Neural cell (in vitro differentiated cells): ENCODE measurements around the gene FARP1. TPM values are rescaled to one million over a fixed set of nuclear protein-coding genes. Genes with fewer than 3 reads are reported as not detected.

ENCODE experiments used
- H2AFZ ChIP-seq: fragments of 200-600, 300-800 bp; sonication (generic), shearing (Covaris generic); 2 replicates; pipeline ENCODE4 v1.6.0; 2014; ENCODE audit warnings: low read depth, mild to moderate bottlenecking, antibody characterized with exemption, low read length, moderate library complexity
- H3F3A ChIP-seq: fragments of 200-600 bp; shearing (Covaris generic); 2 replicates; pipeline ENCODE4 v1.6.1; 2016; ENCODE audit warnings: mild to moderate bottlenecking, moderate library complexity, mixed read lengths, antibody characterized with exemption, low read length; ENCODE audit not compliant: insufficient read depth, poor library complexity, severe bottlenecking
- H3K27ac ChIP-seq: fragments of 200-600, 300-800 bp; sonication (generic), shearing (Covaris generic); 2 replicates; pipeline ENCODE4 v1.5.1; 2014; ENCODE audit warnings: mild to moderate bottlenecking, low read length, moderate library complexity
- H3K27me3 ChIP-seq: fragments of 300-800, 200-600 bp; sonication (generic), shearing (Covaris generic); 2 replicates; pipeline ENCODE4 v1.6.0; 2014; ENCODE audit warnings: mild to moderate bottlenecking, low read depth, low read length, moderate library complexity; ENCODE audit not compliant: insufficient read depth
- H3K36me3 ChIP-seq: fragments of 300-800, 200-600 bp; sonication (generic), shearing (Covaris generic); 2 replicates; pipeline ENCODE4 v1.5.1; 2014; ENCODE audit warnings: mild to moderate bottlenecking, antibody characterized with exemption, low read length, moderate library complexity; ENCODE audit not compliant: insufficient read depth
- H3K4me2 ChIP-seq: fragments of 300-800, 200-600 bp; sonication (generic), shearing (Covaris generic); 2 replicates; pipeline ENCODE4 v1.6.0; 2014; ENCODE audit warnings: mild to moderate bottlenecking, low read length
- H3K4me3 ChIP-seq: fragments of 300-800, 200-600 bp; sonication (generic), shearing (Covaris generic); 2 replicates; pipeline ENCODE4 v1.5.1; 2014; ENCODE audit warnings: mild to moderate bottlenecking, low read length, moderate library complexity
- H3K79me2 ChIP-seq: fragments of 200-600 bp; shearing (Covaris generic); replicated peaks from 2 replicates; pipeline ENCODE4 v1.6.0; 2014; ENCODE audit warnings: mild to moderate bottlenecking, low read length, moderate library complexity; ENCODE audit not compliant: insufficient read depth
- H3K9ac ChIP-seq: fragments of 300-800, 200-600 bp; sonication (generic), shearing (Covaris generic); 2 replicates; pipeline ENCODE4 v1.6.1; 2016; ENCODE audit warnings: mild to moderate bottlenecking, low read length, mixed read lengths
- H3K9me2 ChIP-seq: fragments of 200-600 bp; shearing (Covaris generic); 2 replicates; pipeline ENCODE4 v1.6.1; 2016; ENCODE audit warnings: mild to moderate bottlenecking, low read length, mixed read lengths; ENCODE audit not compliant: insufficient read depth
- H3K9me3 ChIP-seq: fragments of 200-600, 300-800 bp; sonication (generic), shearing (Covaris generic); 2 replicates; pipeline ENCODE4 v1.6.1; 2016; ENCODE audit warnings: mild to moderate bottlenecking, mixed run types, low read length, moderate library complexity, mixed read lengths
- H4K20me1 ChIP-seq: fragments of 200-600 bp; shearing (Covaris generic); 2 replicates; pipeline ENCODE4 v1.6.1; 2016; ENCODE audit warnings: mild to moderate bottlenecking, mixed run types; ENCODE audit not compliant: insufficient read depth
- EP300 ChIP-seq: fragments of 450-650 bp; conservative IDR thresholded peaks from 2 replicates; pipeline ENCODE4 v1.6.1; 2014; ENCODE audit warnings: antibody characterized with exemption, mild to moderate bottlenecking, moderate library complexity; ENCODE audit not compliant: poor library complexity, severe bottlenecking
- EZH2 ChIP-seq: fragments of 200-600, 300-800 bp; shearing (Covaris generic), sonication (generic); IDR thresholded peaks from 2 replicates; pipeline ENCODE4 v1.6.1; 2014; ENCODE audit warnings: antibody characterized with exemption, low read length, borderline replicate concordance, mild to moderate bottlenecking; ENCODE audit not compliant: insufficient read depth, poor library complexity, severe bottlenecking
- MXI1 ChIP-seq: fragments of 450-650 bp; conservative IDR thresholded peaks from 2 replicates; pipeline ENCODE4 v1.6.1; 2014; ENCODE audit warnings: antibody characterized with exemption, mild to moderate bottlenecking; ENCODE audit not compliant: poor library complexity, severe bottlenecking
- POLR2AphosphoS5 ChIP-seq: IDR thresholded peaks from 2 replicates; pipeline ENCODE4 v1.6.1; 2012
- RAD21 ChIP-seq: fragments of 450-650 bp; conservative IDR thresholded peaks from 2 replicates; pipeline ENCODE4 v1.6.1; 2014; ENCODE audit warnings: antibody characterized with exemption, mild to moderate bottlenecking, moderate library complexity
- REST ChIP-seq: IDR thresholded peaks from 2 replicates; pipeline ENCODE4 v1.6.1; 2012; ENCODE audit warnings: borderline replicate concordance
- SMC3 ChIP-seq: fragments of 450-650 bp; conservative IDR thresholded peaks from 2 replicates; pipeline ENCODE4 v1.6.1; 2014; ENCODE audit warnings: antibody characterized with exemption, mild to moderate bottlenecking, moderate library complexity; ENCODE audit not compliant: poor library complexity
- TAF1 ChIP-seq: IDR thresholded peaks from 2 replicates; pipeline ENCODE4 v1.6.1; 2012; ENCODE audit warnings: low read depth
- polyA plus RNA-seq: library from polyadenylated mRNA; depleted of rRNA; stranded (reverse); fragments of >200 nt; gene quantifications from 2 replicates; pipeline ENCODE4 v1.2.3, GENCODE V29; 2014
- TF ChIP-seq, protein P1 (sequence below): fragments of 450-650 bp; IDR thresholded peaks from 2 replicates; pipeline ENCODE4 v1.5.1; 2014; ENCODE audit warnings: antibody characterized with exemption, mild to moderate bottlenecking, moderate library complexity; ENCODE audit not compliant: poor library complexity, severe bottlenecking

The FARP1 gene
- polyA plus RNA-seq, 1 donor from 2014 or later, result 19.7 TPM

GRCh38 chr13:98397221-98397620 is 254.3 kb downstream of the FARP1 start:
- Histone ChIP-seq H3K27ac (no peak overlapping the region), H3K4me2 (no peak overlapping the region), H3F3A (no peaks in the 10 kb centered on the region), H3K9me3 (no peaks in the 10 kb centered on the region), H3K79me2 (no peaks in the 10 kb centered on the region), H3K4me3 (no peak overlapping the region), H3K9me2 (no peaks in the 10 kb centered on the region), H3K9ac (no peak overlapping the region), H3K36me3 (no peaks in the 10 kb centered on the region), H2AFZ (no peak overlapping the region), H3K27me3 (no peaks in the 10 kb centered on the region), H4K20me1 (no peaks in the 10 kb centered on the region)
- TF ChIP-seq EP300, result no peak
- TF ChIP-seq POLR2AphosphoS5, result no peak
- peak; percentile 71 for TF ChIP-seq RAD21
- no peak for TF ChIP-seq TAF1
- TF ChIP-seq MXI1, result no peak
- TF ChIP-seq, protein P1, sequence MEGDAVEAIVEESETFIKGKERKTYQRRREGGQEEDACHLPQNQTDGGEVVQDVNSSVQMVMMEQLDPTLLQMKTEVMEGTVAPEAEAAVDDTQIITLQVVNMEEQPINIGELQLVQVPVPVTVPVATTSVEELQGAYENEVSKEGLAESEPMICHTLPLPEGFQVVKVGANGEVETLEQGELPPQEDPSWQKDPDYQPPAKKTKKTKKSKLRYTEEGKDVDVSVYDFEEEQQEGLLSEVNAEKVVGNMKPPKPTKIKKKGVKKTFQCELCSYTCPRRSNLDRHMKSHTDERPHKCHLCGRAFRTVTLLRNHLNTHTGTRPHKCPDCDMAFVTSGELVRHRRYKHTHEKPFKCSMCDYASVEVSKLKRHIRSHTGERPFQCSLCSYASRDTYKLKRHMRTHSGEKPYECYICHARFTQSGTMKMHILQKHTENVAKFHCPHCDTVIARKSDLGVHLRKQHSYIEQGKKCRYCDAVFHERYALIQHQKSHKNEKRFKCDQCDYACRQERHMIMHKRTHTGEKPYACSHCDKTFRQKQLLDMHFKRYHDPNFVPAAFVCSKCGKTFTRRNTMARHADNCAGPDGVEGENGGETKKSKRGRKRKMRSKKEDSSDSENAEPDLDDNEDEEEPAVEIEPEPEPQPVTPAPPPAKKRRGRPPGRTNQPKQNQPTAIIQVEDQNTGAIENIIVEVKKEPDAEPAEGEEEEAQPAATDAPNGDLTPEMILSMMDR, result peak; percentile 57
- peak; percentile 60 for TF ChIP-seq SMC3
- TF ChIP-seq REST, result no peak
- no peak for TF ChIP-seq EZH2

- H3K9me2 ChIP-seq, result no peaks in the 10 kb centered on the region
- H4K20me1 ChIP-seq, result no peaks in the 10 kb centered on the region
- H3F3A ChIP-seq, result no peaks in the 10 kb centered on the region
- H3K27ac ChIP-seq, result no peak overlapping the region
- no peak overlapping the region for H2AFZ ChIP-seq
- no peaks in the 10 kb centered on the region for H3K36me3 ChIP-seq
- H3K9ac ChIP-seq, result no peak overlapping the region
- H3K79me2 ChIP-seq, result no peaks in the 10 kb centered on the region
- no peaks in the 10 kb centered on the region for H3K9me3 ChIP-seq
- no peak overlapping the region for H3K4me2 ChIP-seq
- TF ChIP-seq TAF1 (no peak), RAD21 (no peak), EZH2 (no peak), EP300 (no peak), SMC3 (no peak), MXI1 (no peak), POLR2AphosphoS5 (no peak), REST (no peak)
- TF ChIP-seq, protein P1, result no peak
- H3K27me3 ChIP-seq, result no peaks in the 10 kb centered on the region
- no peak overlapping the region for H3K4me3 ChIP-seq
Observed at GRCh38 chr13:98397861-98398260, 255.0 kb downstream of the FARP1 start.
